HepG2 (cell line): Measurements from ENCODE around the gene LDLRAD4. TPM values are rescaled to one million over a fixed set of nuclear protein-coding genes. Genes with fewer than 3 reads are reported as not detected.

ENCODE experiments used
- ATAC-seq: fragments of 200-7000 bp; cut with Tn5 transposase; 3 replicates; pipeline ENCODE4 v1.9.1; 2020; ENCODE audit warnings: mild to moderate bottlenecking, moderate library complexity
- BruUV-seq: library from RNA; stranded (reverse); fragments of 400-500 nt; replicated peaks from 2 replicates; lab custom pipeline; 2021; lab: Mats Ljungman, UMichigan
- CTCF ChIA-PET: fragments of 300-600 bp; formaldehyde crosslinking; extraction: SDS; loops from one replicate; lab custom pipeline; 2021; ENCODE audit warnings: low total read pairs, inconsistent platforms, low intra/inter-chr PET ratio; lab: Yijun Ruan, JAX
- POLR2A ChIA-PET: fragments of 350-600 bp; sonication (Branson Sonifier 250); formaldehyde crosslinking; loops from one replicate; lab custom pipeline; 2020; ENCODE audit warnings: antibody characterized with exemption, inconsistent platforms; lab: Yijun Ruan, JAX
- DNase-seq: peaks from one replicate; pipeline ENCODE4 v3.0.0-alpha.2; 2015; ENCODE audit warnings: low spot score
- FAIRE-seq: peaks from 3 replicates; lab custom pipeline; 2011; peaks lifted over from hg19 to GRCh38; lab: Jason Lieb, UNC
- H2AFZ ChIP-seq: one replicate; pipeline ENCODE4 v1.6.1; 2011; ENCODE audit warnings: low read length, inconsistent platforms
- H3K27ac ChIP-seq: fragments of 300-600 bp; 3 replicates; pipeline ENCODE4 v1.8.0; 2011; ENCODE audit warnings: mixed run types, mild to moderate bottlenecking, mixed read lengths, low read length, inconsistent platforms; ENCODE audit not compliant: insufficient read depth; ENCODE audit errors: extremely low read length
- H3K27me3 ChIP-seq, 2 experiments: fragments of 200-600 bp in 1 of 2; 2 replicates in 1 of 2; 3 replicates in 1 of 2; pipeline versions ENCODE4 v1.6.0 to v1.8.0; 2011; ENCODE audit warnings: low read length in 2 of 2, mild to moderate bottlenecking in 2 of 2, moderate library complexity in 2 of 2, inconsistent platforms in 1 of 2; ENCODE audit not compliant: insufficient read depth in 2 of 2, control insufficient read depth in 1 of 2
- H3K36me3 ChIP-seq, 2 experiments: fragments of 200-600 bp in 1 of 2; replicated peaks in 1 of 2; 2 replicates in 1 of 2; 3 replicates in 1 of 2; pipeline versions ENCODE4 v1.5.1 to v1.8.0; 2011; ENCODE audit warnings: low read length in 2 of 2, inconsistent platforms in 1 of 2; ENCODE audit not compliant: insufficient read depth in 2 of 2, control insufficient read depth in 1 of 2
- H3K4me1 ChIP-seq: 2 replicates; pipeline ENCODE4 v1.5.1; 2012; ENCODE audit warnings: low read length, inconsistent platforms; ENCODE audit not compliant: insufficient read depth
- H3K4me2 ChIP-seq: 2 replicates; pipeline ENCODE4 v1.6.0; 2011; ENCODE audit warnings: low read depth, low read length, inconsistent platforms
- H3K4me3 ChIP-seq, 3 experiments: fragments of 200-600 bp in 1 of 3; sonication (generic), shearing (Covaris generic) in 1 of 3; replicated peaks in 1 of 3; 2 replicates each; pipeline ENCODE4 v1.5.1; 2011 to 2016; ENCODE audit warnings: low read length in 3 of 3, inconsistent platforms in 2 of 3, low read depth in 2 of 3, mild to moderate bottlenecking in 2 of 3, control low read depth in 1 of 3, mixed read lengths in 1 of 3; ENCODE audit not compliant: insufficient read depth in 1 of 3
- H3K79me2 ChIP-seq: one replicate; pipeline ENCODE4 v1.6.1; 2011; ENCODE audit warnings: low read length, inconsistent platforms; ENCODE audit not compliant: insufficient read depth
- H3K9ac ChIP-seq: 2 replicates; pipeline ENCODE4 v1.6.0; 2011; ENCODE audit warnings: mild to moderate bottlenecking, low read depth, low read length, inconsistent platforms; ENCODE audit not compliant: insufficient read depth
- H3K9me3 ChIP-seq: 2 replicates; pipeline ENCODE4 v1.5.1; 2012; ENCODE audit warnings: mild to moderate bottlenecking, low read length
- H4K20me1 ChIP-seq: 2 replicates; pipeline ENCODE4 v1.6.0; 2011; ENCODE audit warnings: inconsistent platforms, mild to moderate bottlenecking, low read length, moderate library complexity; ENCODE audit not compliant: insufficient read depth
- CEBPB ChIP-seq: IDR thresholded peaks from 2 replicates; pipeline ENCODE4 v1.6.1; 2011; ENCODE audit warnings: low read depth, low read length, improper control_type of control experiment, borderline replicate concordance
- CEBPG ChIP-seq: IDR thresholded peaks from 2 replicates; pipeline ENCODE4 v1.6.1; 2016
- EZH2 ChIP-seq: conservative IDR thresholded peaks from 2 replicates; pipeline ENCODE4 v1.6.1; 2012; ENCODE audit warnings: mild to moderate bottlenecking, low read depth, low read length, moderate library complexity
- HNF4A ChIP-seq: sonication (generic); formaldehyde crosslinking; IDR thresholded peaks from 2 replicates; pipeline ENCODE4 v1.4.0; 2020; ENCODE audit warnings: missing genetic modification reagents
- MAFK ChIP-seq, 2 experiments: IDR thresholded peaks in 1 of 2; conservative IDR thresholded peaks in 1 of 2; 2 replicates each; pipeline ENCODE4 v1.6.1; 2011; ENCODE audit warnings: improper control_type of control experiment in 2 of 2, low read length in 2 of 2
- SRF ChIP-seq: IDR thresholded peaks from 2 replicates; pipeline ENCODE4 v1.6.1; 2011; ENCODE audit warnings: mild to moderate bottlenecking, low read depth, low read length, moderate library complexity
- ZC3H4 ChIP-seq: sonication (generic); formaldehyde crosslinking; IDR thresholded peaks from 2 replicates; pipeline ENCODE4 v1.4.0; 2020; ENCODE audit warnings: missing genetic modification reagents, borderline replicate concordance
- WGBS: methylation state at CpG from one replicate; pipeline ENCODE4 v1.1.6; 2017; ENCODE audit warnings: low lambda C conversion rate; 5-methylcytosine and 5-hydroxymethylcytosine counted together
- in situ Hi-C: cut with HindIII; loops from 2 replicates; pipeline ENCODE4 v1.10.0; 2017; ENCODE audit warnings: low pct_unique_long_range_greater_than_20kb; ENCODE audit not compliant: extremely low pct_ligation_motif_present
- intact Hi-C: fragments of 100-400 bp; cut with micrococcal nuclease; formaldehyde crosslinking; loops from one replicate; pipeline ENCODE4 v1.10.0; 2022; ENCODE audit not compliant: unreplicated experiment
- polyA plus RNA-seq, 8 experiments: library from polyadenylated mRNA; depleted of rRNA in 3 of 8; stranded (reverse) in 7 of 8; unstranded in 1 of 8; fragments of >200 nt; fragmentation: Illumina TruSeq in 4 of 8; extraction: Trizol in 4 of 8; gene quantifications; 2 replicates each; pipeline versions ENCODE4 v1.2.1 to v1.2.3, GENCODE V29; 2011 to 2016; ENCODE audit warnings: low read depth in 4 of 8, missing spikeins in 1 of 8, mixed read lengths in 1 of 8; ENCODE audit not compliant: insufficient read depth in 1 of 8
- total RNA-seq, 5 experiments: library from RNA; depleted of rRNA; stranded (reverse); fragments of >200 nt; fragmentation: Illumina TruSeq; extraction: Trizol; gene quantifications; 2 replicates each; pipeline ENCODE4 v1.2.3, GENCODE V29; 2016; ENCODE audit warnings: low read depth in 1 of 5
- TF ChIP-seq, protein P1 (sequence below): sonication (generic); formaldehyde crosslinking; IDR thresholded peaks from 2 replicates; pipeline ENCODE4 v1.5.1; 2020; ENCODE audit warnings: mild to moderate bottlenecking, missing genetic modification reagents, borderline replicate concordance

The LDLRAD4 gene
- total and polyA plus RNA-seq, 2 of the 13 experiments (the other 11 are each of a cell fraction or from before 2014, with no cell fraction given), result 13.6 to 20.9 TPM

DNA sequence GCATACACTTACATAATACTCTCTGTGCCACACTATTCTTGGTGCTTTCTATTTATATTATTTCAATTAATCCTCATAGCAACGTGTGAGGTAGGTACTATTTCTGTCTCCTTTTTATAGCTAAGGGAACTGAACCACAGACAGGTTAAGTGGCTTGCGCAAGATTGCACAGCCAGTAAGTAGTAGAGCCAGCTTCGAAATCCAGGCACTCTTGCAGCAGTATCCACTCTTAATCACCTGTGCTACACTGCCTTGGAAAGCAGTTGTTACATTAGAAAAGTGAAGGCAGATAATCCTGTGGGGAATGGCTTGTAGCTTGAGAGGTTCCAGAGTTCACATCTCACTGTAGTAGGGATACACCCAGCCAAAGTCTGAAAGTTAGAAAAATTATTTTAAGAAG is 198.3 kb downstream of the LDLRAD4 start:
- TF ChIP-seq, protein P1, sequence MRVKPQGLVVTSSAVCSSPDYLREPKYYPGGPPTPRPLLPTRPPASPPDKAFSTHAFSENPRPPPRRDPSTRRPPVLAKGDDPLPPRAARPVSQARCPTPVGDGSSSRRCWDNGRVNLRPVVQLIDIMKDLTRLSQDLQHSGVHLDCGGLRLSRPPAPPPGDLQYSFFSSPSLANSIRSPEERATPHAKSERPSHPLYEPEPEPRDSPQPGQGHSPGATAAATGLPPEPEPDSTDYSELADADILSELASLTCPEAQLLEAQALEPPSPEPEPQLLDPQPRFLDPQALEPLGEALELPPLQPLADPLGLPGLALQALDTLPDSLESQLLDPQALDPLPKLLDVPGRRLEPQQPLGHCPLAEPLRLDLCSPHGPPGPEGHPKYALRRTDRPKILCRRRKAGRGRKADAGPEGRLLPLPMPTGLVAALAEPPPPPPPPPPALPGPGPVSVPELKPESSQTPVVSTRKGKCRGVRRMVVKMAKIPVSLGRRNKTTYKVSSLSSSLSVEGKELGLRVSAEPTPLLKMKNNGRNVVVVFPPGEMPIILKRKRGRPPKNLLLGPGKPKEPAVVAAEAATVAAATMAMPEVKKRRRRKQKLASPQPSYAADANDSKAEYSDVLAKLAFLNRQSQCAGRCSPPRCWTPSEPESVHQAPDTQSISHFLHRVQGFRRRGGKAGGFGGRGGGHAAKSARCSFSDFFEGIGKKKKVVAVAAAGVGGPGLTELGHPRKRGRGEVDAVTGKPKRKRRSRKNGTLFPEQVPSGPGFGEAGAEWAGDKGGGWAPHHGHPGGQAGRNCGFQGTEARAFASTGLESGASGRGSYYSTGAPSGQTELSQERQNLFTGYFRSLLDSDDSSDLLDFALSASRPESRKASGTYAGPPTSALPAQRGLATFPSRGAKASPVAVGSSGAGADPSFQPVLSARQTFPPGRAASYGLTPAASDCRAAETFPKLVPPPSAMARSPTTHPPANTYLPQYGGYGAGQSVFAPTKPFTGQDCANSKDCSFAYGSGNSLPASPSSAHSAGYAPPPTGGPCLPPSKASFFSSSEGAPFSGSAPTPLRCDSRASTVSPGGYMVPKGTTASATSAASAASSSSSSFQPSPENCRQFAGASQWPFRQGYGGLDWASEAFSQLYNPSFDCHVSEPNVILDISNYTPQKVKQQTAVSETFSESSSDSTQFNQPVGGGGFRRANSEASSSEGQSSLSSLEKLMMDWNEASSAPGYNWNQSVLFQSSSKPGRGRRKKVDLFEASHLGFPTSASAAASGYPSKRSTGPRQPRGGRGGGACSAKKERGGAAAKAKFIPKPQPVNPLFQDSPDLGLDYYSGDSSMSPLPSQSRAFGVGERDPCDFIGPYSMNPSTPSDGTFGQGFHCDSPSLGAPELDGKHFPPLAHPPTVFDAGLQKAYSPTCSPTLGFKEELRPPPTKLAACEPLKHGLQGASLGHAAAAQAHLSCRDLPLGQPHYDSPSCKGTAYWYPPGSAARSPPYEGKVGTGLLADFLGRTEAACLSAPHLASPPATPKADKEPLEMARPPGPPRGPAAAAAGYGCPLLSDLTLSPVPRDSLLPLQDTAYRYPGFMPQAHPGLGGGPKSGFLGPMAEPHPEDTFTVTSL, result no peak
- TF ChIP-seq CEBPG (peak; percentile 66), ZC3H4 (CRISPR knock-in tag) (no peak), HNF4A (0 out of 2 replicates have a peak, but pooled peaks have one; percentile 19), CEBPB (peak; percentile 89), SRF (no peak), EZH2 (no peak), MAFK (conservative IDR thresholded peaks at IDR 0.05 in 1 of 2, IDR thresholded peaks at IDR 0.05 in 1 of 2; ENCODE audit: low read length in 2 of 2) (no peak)
- Histone ChIP-seq H3K79me2 (no peaks in the 10 kb centered on the region), H4K20me1 (no peaks in the 10 kb centered on the region), H3K36me3 (no peaks in the 10 kb centered on the region), H3K9ac (no peak overlapping the region), H3K27ac (peak overlapping the region; percentile 51), H2AFZ (no peak overlapping the region), H3K4me1 (peaks cover 31% of the 10 kb centered on the region), H3K4me2 (no peak overlapping the region), H3K4me3 (no peak overlapping the region), H3K9me3 (no peaks in the 10 kb centered on the region), H3K27me3 (no peaks in the 10 kb centered on the region)
- intact Hi-C loops, result no loop called here
- peak; percentile 21 for FAIRE-seq
- BruUV-seq, result no TSS peak
- ChIA-PET POLR2A (interaction anchor here (1.8 to 1.9 kb wide), 2 partner anchors 12 to 279 kb away, joined by 5 to 7 read pairs; no protein-coding TSS in a partner anchor), CTCF (no interaction called here)
- WGBS, result 70% methylated on average over 3 of the region's 3 CpGs
- in situ Hi-C loops, result no loop called here
- no peak for ATAC-seq
- DNase-seq, result peak; percentile 14
